ENCODE measurements around the gene PGF. TPM values are rescaled to one million over a fixed set of nuclear protein-coding genes. Genes with fewer than 3 reads are reported as not detected.
A peak's percentile ranks its signal among the peaks of the same experiment; 100 is the strongest.
"Not testable (repeated sequence)": the region's sequence is repeated elsewhere in the genome, so short reads cannot be mapped to it uniquely, and the experiment has no call there.

Gene PGF
- polyA plus RNA-seq (ENCODE audit: insufficient read length in 3 of 3) = 1 to 10 TPM; 6.9 to 8.2 (median 7.0) TPM

DNA sequence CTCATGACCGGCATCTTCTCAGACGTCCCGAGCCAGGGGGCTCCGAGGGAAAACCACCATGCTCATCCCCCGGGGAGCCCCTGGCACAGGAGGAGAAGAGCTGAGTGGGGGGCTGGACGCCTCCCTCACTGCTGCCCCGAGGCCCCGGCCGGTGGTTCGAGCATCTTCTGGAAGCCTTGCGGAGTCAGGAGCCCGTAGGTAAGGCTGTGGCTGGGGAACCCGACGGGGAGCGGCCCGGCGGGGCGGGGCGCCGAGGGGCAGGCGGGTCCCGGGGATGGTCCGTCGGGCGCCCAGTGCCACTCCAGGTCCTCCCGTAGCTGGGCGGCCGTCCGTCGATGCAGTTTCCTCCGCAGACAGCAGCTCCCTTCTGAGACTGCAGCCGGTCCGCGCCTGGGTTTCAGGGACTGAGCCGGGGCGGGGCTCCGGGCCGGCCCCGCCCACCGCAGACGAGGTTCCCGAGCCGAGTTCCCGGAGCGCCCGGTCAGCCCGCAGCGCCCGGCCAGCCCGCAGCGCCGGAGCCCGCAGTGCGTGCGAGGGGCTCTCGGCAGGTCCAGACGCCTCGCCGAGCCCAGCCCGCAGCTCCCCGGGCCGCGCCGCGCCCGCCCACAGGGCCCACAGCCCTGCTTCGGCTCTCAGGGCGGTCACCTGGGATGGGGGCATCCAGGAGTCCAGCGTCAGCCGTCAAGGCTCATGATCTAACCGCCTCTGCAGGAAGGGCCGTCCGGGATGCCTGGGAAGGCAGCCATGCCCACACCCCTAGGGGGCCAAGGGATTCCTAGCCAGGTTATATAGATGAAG lies at the start of gene PGF:
Gene PGF, minus strand, starts transcription at position 369 of the 798 bp plus-strand sequence. Its CDS starts 355 bp downstream, at position 14.
- no peak for DNase-seq (ENCODE audit: low read depth in 3 of 3, low spot score in 2 of 3)

GRCh38 chr14:75003250-75004027 lies 48.0 kb upstream of the PGF start:
- DNase-seq (ENCODE audit: low read depth in 3 of 3, low spot score in 2 of 3) = no peak

- DNase-seq (ENCODE audit: low read depth in 3 of 3, low spot score in 2 of 3) = peak; percentile 92 to 96 (median 95)
Measured at GRCh38 chr14:75002392-75003249, 47.2 kb upstream of the PGF start, which contains the start of gene EIF2B2. Gene EIF2B2, plus strand, starts transcription at chr14:75002921. Its CDS starts 70 bp downstream, at chr14:75002991.

- DNase-seq (ENCODE audit: low read depth in 3 of 3, low spot score in 2 of 3) = no peak
Measured at GRCh38 chr14:75001899-75002298, 46.5 kb upstream of the PGF start.

DNA sequence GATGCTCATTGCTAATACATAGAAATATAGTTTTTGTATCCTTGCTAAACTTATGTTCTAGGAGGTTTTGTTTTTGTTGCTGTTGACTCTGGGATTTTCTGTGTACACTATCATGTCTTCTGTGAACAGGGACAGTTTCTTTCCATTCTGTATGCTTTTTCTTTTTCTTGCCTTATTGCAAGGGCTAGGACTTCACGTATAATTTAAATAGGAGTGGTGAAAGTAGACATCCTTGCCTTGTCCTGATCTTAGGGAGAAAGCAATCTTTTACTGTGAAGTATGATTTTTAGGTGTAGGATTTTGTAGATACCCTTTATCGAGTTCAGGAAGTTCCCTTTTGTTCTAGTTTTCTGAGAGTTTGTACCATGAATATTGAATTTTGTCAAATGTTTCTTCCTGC lies 45.9 kb upstream of the PGF start:
- no peak for DNase-seq (ENCODE audit: low read depth in 3 of 3, low spot score in 2 of 3)

- DNase-seq (ENCODE audit: low read depth in 3 of 3, low spot score in 2 of 3) = not testable (repeated sequence)
Measured at GRCh38 chr14:74995781-74996180, 40.4 kb upstream of the PGF start.

- DNase-seq (ENCODE audit: low read depth in 3 of 3, low spot score in 2 of 3) = not testable (repeated sequence)
Measured at GRCh38 chr14:74994182-74994581, 38.8 kb upstream of the PGF start.

DNA sequence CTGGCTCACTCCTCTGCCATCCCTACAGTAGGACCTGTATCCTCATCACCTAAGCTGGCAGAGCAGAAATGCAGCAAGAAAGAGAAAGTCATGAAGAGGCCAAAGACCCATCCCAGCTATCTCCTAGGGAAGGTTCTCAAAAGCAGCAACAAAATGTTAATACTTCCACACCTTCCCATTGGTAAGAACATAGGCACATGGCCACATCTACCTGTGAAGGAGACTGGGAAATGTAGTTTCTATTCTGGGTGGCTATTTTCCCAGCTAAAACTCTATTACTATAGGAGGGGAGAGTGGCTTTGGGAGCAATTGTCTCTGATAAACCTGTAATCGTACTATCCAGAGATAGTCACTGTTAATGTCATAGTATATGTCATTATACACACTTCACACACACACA lies 33.6 kb upstream of the PGF start:
- no peak for DNase-seq (ENCODE audit: low read depth in 3 of 3, low spot score in 2 of 3)

DNA sequence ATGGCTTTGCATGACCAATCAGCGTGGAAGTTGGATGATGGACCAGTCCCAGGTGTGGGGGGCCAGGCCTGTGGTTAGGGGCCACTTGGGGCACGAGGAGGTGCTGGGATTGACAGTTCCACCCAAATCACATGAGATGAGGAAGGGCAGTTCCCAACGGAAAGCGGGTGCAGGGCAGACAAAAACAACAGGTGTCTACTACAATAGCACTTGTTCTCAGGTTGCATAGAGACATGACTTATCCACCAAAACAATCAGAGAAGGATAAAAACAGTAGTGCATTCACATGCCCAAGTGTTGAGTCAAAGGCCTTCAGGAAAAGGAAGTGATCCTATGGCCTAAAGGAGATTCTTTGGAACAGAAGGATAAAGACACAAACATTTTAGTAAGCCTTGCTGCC lies 32.7 kb upstream of the PGF start:
- no peak for DNase-seq (ENCODE audit: low read depth in 3 of 3, low spot score in 2 of 3)

- DNase-seq (ENCODE audit: low read depth in 3 of 3, low spot score in 2 of 3) = no peak
Measured at GRCh38 chr14:74985806-74986205, 30.4 kb upstream of the PGF start.

- DNase-seq (ENCODE audit: low read depth in 3 of 3, low spot score in 2 of 3) = no peak
Measured at GRCh38 chr14:74985028-74985310, 29.6 kb upstream of the PGF start.

GRCh38 chr14:74984236-74985027 lies 29.0 kb upstream of the PGF start:
- no peak for DNase-seq (ENCODE audit: low read depth in 3 of 3, low spot score in 2 of 3)

GRCh38 chr14:74983343-74983742 lies 27.9 kb upstream of the PGF start:
- DNase-seq (ENCODE audit: low read depth in 3 of 3, low spot score in 2 of 3) = no peak

- DNase-seq (ENCODE audit: low read depth in 3 of 3, low spot score in 2 of 3) = no peak
Measured at GRCh38 chr14:74982661-74983060, 27.3 kb upstream of the PGF start.

DNA sequence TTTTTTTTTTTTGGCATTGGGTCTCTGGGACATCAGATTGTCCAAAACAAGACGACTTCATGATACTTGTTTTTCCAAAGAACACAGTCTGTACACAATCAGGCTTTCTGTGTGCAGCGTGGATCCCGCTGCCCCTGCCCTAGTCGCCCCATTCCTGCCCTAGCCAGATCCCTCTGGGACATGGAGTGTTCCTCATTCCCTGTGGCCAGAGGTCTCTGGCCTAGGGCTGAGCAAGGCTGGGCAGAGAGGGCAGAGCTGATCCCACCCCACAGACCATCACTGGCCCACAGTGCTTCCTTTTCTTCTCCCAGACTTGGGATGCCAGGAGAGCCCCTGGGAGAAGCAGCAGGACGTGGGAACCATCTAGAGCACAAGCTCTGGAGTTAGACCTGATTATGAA lies 26.4 kb upstream of the PGF start:
- no peak for DNase-seq (ENCODE audit: low read depth in 3 of 3, low spot score in 2 of 3)

DNA sequence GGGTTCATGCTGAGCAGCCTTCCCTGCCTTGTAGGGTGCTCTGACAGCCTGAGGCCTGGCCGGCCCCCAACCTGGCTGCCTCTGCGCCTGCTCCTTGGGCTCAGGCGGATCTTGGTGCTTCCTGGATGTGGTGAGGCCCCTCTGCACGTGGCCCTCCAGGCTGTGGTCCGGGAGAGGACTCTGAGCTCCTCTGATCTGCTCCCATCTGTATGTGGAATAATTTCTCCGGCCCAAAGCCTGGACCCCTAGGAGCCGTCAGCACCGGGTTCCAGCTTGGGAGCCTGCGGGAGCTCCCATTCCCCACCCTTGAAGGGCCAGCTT lies 26.0 kb upstream of the PGF start:
- no peak for DNase-seq (ENCODE audit: low read depth in 3 of 3, low spot score in 2 of 3)

DNA sequence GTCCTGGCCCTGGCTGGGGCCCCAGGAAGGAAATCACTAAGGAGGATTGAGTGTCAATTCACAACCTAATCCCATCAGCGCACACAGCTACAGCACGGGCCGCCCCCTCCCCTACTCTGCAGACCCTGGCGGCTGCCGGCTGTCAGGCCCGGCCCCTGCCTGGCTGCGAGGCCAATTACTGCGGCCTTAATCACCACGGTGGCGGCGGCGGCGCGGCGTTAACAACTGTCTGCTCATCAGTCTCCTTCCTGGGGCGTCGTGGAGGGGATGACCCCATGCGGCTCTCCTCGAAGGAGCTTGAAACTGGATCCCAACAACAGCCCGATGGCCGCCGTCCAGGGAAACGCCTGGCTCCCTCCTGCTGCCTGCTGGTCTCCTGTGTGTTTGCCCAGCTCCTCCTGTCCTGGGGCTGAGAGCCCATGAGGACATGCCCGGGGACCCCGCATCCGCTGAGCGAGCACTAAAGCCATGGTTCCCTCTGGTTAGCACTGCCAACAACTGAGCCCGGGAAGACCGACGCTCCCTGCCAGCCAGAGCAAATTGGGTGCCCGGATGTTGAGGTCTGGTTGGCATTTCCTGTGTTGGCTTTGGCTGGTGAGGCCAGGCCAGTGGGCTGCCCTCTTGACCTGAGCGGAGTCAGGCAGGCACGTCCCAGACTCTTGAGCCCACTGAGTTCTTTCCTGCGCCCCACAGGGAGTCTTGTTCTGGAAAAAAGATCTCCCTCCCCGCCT lies 25.5 kb upstream of the PGF start:
- no peak for DNase-seq (ENCODE audit: low read depth in 3 of 3, low spot score in 2 of 3)

DNA sequence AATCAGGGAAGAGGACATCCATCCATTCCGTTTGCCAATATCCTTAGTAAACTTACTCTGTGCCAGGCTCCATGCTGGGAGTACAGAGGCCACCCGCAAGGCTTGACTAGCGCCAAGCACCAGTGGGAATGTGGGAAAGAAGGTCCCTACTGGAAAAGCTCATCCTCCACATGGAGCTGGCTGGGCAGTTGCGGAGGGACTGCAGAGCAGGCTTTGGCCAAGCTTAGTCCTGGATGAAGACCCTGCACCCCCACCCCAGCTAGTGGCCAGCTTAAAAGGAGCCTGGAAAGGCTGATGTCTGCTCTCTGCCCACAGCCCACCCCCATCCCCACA lies 25.0 kb upstream of the PGF start:
- no peak for DNase-seq (ENCODE audit: low read depth in 3 of 3, low spot score in 2 of 3)

DNA sequence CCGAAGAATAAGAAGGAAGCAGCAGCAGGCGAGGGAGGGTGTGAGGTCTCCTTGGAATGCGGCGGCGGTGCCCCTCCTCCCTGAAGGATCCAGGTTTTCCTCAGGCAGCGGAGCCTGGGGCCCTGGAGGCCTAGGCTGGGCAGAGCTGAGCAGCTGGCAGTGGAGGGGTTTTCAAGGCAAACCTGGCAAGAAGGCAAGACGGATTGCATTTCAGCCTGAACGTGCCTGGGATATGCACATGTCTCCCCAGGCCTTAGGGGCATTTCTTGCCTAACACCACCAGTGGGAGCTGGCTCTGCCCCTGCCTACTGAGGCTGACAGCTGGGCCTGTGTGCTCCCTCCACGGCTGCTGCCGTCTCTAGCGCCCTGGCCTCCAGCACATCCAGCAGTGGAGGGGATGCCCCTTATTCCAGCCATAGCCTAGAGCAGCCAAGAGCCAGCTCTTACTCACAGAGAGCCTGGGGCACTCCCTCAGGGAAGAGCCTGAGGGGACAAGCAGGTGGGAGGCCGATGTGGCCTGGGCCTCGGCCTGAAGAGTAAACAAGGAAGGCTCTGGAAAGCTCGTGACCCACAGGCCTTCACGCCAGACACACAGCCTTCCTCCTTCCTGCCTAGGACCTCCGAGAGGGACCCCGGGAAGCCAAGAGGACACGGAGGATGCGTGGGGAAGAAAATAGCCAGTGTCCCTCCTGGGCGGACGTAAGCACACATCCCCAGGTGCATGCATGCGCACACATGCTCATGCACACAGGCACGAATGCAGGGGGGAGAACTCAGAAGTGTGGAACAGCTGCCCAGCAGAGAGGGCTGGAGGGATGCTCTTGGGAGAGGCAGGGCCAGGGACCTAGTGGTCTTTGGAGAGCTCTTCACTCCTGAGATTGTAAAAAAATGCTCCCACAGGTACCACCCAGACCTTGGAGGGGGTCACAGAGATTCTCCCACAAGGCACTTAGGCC lies 24.3 kb upstream of the PGF start:
- no peak for DNase-seq (ENCODE audit: low read depth in 3 of 3, low spot score in 2 of 3)

All from right renal cortex interstitium (tissue), 3 donors.